KMS-11 (cell line): ENCODE results near the gene FURIN.
"Not testable (repeated sequence)": the region's sequence is repeated elsewhere in the genome, so short reads cannot be mapped to it uniquely, and the experiment has no call there.

Source experiments
- H2AFZ ChIP-seq: fragments of 200-600 bp; sonication (generic); 2 replicates; pipeline ENCODE4 v1.6.1; 2016; ENCODE audit warnings: antibody characterized with exemption, mixed run types, low read depth
- H3K27ac ChIP-seq: fragments of 200-600 bp; sonication (generic); 2 replicates; pipeline ENCODE4 v1.6.1; 2016; ENCODE audit warnings: mild to moderate bottlenecking, mixed run types
- H3K27me3 ChIP-seq: fragments of 200-600 bp; sonication (generic); 2 replicates; pipeline ENCODE4 v1.6.1; 2017; ENCODE audit warnings: mild to moderate bottlenecking, low read depth, mixed run types, moderate library complexity; ENCODE audit not compliant: insufficient read depth
- H3K36me3 ChIP-seq: fragments of 200-600 bp; sonication (generic); 2 replicates; pipeline ENCODE4 v1.6.1; 2017; ENCODE audit warnings: mild to moderate bottlenecking, mixed run types; ENCODE audit not compliant: insufficient read depth
- H3K4me1 ChIP-seq: fragments of 200-600 bp; sonication (generic); 2 replicates; pipeline ENCODE4 v1.6.1; 2016; ENCODE audit warnings: mild to moderate bottlenecking, low read depth, mixed run types; ENCODE audit not compliant: poor library complexity, severe bottlenecking
- H3K4me2 ChIP-seq: fragments of 200-600 bp; sonication (generic); 2 replicates; pipeline ENCODE4 v1.7.0; 2016; ENCODE audit warnings: mild to moderate bottlenecking, mixed run types
- H3K4me3 ChIP-seq: fragments of 200-600 bp; sonication (generic); IDR thresholded peaks from 2 replicates; pipeline ENCODE4 v1.6.1; 2017; ENCODE audit warnings: low read depth, low read length, mixed read lengths; ENCODE audit not compliant: insufficient read depth
- H3K79me2 ChIP-seq: fragments of 200-600 bp; sonication (generic); 2 replicates; pipeline ENCODE4 v1.6.1; 2016; ENCODE audit warnings: low read depth, mixed run types; ENCODE audit not compliant: insufficient read depth
- H3K9ac ChIP-seq: fragments of 200-600 bp; sonication (generic); 2 replicates; pipeline ENCODE4 v1.6.1; 2016; ENCODE audit warnings: mild to moderate bottlenecking, mixed run types
- H4K20me1 ChIP-seq: fragments of 200-600 bp; sonication (generic); 2 replicates; pipeline ENCODE4 v1.6.1; 2016; ENCODE audit warnings: mild to moderate bottlenecking, mixed run types; ENCODE audit not compliant: insufficient read depth
- CTCF ChIP-seq: fragments of 200-600 bp; sonication (generic); conservative IDR thresholded peaks from 2 replicates; pipeline ENCODE4 v1.6.1; 2017; ENCODE audit warnings: low read depth, mild to moderate bottlenecking, antibody characterized with exemption, low read length, moderate library complexity, mixed read lengths

The FURIN gene

GRCh38 chr15:90822204-90822955 lies 46.0 kb upstream of the FURIN start:
- no peaks in the 10 kb centered on the region for H3K36me3 ChIP-seq
- H3K27me3 ChIP-seq, result no peaks in the 10 kb centered on the region
- no peak overlapping the region for H3K4me2 ChIP-seq
- H3K4me1 ChIP-seq, result peaks cover 15% of the 10 kb centered on the region
- TF ChIP-seq CTCF, result no peak
- no peak overlapping the region for H2AFZ ChIP-seq
- H3K79me2 ChIP-seq, result no peaks in the 10 kb centered on the region
- no peak overlapping the region for H3K9ac ChIP-seq
- H4K20me1 ChIP-seq, result no peaks in the 10 kb centered on the region
- no peak overlapping the region for H3K4me3 ChIP-seq
- H3K27ac ChIP-seq, result no peak overlapping the region

- no peak overlapping the region for H2AFZ ChIP-seq
- no peaks in the 10 kb centered on the region for H3K27me3 ChIP-seq
Measured at GRCh38 chr15:90823455-90823974, 44.9 kb upstream of the FURIN start.

GRCh38 chr15:90825115-90825899 lies 43.1 kb upstream of the FURIN start:
- H3K27ac ChIP-seq, H3K4me2 ChIP-seq, H3K27me3 ChIP-seq, H3K4me3 ChIP-seq, H3K9ac ChIP-seq, H4K20me1 ChIP-seq, H3K4me1 ChIP-seq, H2AFZ ChIP-seq, H3K36me3 ChIP-seq, H3K79me2 ChIP-seq: not testable (repeated sequence)

More at GRCh38 chr15:90823455-90823974, 44.9 kb upstream of the FURIN start:
- Histone ChIP-seq H3K79me2 (no peaks in the 10 kb centered on the region), H3K4me2 (no peak overlapping the region), H3K27ac (no peak overlapping the region), H3K4me1 (peaks cover 4% of the 10 kb centered on the region), H3K36me3 (no peaks in the 10 kb centered on the region), H4K20me1 (no peaks in the 10 kb centered on the region), H3K9ac (no peak overlapping the region), H3K4me3 (no peak overlapping the region)
- no peak for TF ChIP-seq CTCF

- H3K4me2 ChIP-seq, H4K20me1 ChIP-seq, H3K79me2 ChIP-seq, H3K27me3 ChIP-seq, H2AFZ ChIP-seq, H3K4me3 ChIP-seq, H3K27ac ChIP-seq, H3K36me3 ChIP-seq, H3K9ac ChIP-seq, H3K4me1 ChIP-seq: not testable (repeated sequence)
Measured at GRCh38 chr15:90826206-90826885, 42.0 kb upstream of the FURIN start.

GRCh38 chr15:90826886-90827435 lies 41.4 kb upstream of the FURIN start:
- Histone ChIP-seq H3K79me2 (no peaks in the 10 kb centered on the region), H3K4me3 (no peak overlapping the region), H2AFZ (no peak overlapping the region), H3K4me2 (no peak overlapping the region), H3K27me3 (no peaks in the 10 kb centered on the region), H4K20me1 (no peaks in the 10 kb centered on the region), H3K36me3 (no peaks in the 10 kb centered on the region), H3K9ac (no peak overlapping the region), H3K4me1 (no peaks in the 10 kb centered on the region), H3K27ac (no peak overlapping the region)
- TF ChIP-seq CTCF, result no peak
